Fibroblast of villous mesenchyme (primary cell): Measurements from ENCODE around the gene MALAT1. TPM values are rescaled to one million over a fixed set of nuclear protein-coding genes. Genes with fewer than 3 reads are reported as not detected.

ENCODE experiments used
- DNase-seq: peaks from one replicate; pipeline ENCODE4 v3.0.0-alpha.2; 2010; ENCODE audit warnings: low read depth
- H3K4me3 ChIP-seq: 2 replicates; pipeline ENCODE4 v1.5.1; 2011; ENCODE audit warnings: low read depth, mild to moderate bottlenecking, low read length
- total RNA-seq: library from RNA; depleted of rRNA; stranded (reverse); fragments of >200 nt; gene quantifications from 2 replicates; pipeline ENCODE4 v1.2.3, GENCODE V29; 2012
- TF ChIP-seq, protein P1 (sequence below): IDR thresholded peaks from 2 replicates; pipeline ENCODE4 v1.5.1; 2012; ENCODE audit warnings: low read depth, mild to moderate bottlenecking, low read length; ENCODE audit not compliant: insufficient read depth

Gene MALAT1
- total RNA-seq, 1 donor = 16,563 TPM

DNA sequence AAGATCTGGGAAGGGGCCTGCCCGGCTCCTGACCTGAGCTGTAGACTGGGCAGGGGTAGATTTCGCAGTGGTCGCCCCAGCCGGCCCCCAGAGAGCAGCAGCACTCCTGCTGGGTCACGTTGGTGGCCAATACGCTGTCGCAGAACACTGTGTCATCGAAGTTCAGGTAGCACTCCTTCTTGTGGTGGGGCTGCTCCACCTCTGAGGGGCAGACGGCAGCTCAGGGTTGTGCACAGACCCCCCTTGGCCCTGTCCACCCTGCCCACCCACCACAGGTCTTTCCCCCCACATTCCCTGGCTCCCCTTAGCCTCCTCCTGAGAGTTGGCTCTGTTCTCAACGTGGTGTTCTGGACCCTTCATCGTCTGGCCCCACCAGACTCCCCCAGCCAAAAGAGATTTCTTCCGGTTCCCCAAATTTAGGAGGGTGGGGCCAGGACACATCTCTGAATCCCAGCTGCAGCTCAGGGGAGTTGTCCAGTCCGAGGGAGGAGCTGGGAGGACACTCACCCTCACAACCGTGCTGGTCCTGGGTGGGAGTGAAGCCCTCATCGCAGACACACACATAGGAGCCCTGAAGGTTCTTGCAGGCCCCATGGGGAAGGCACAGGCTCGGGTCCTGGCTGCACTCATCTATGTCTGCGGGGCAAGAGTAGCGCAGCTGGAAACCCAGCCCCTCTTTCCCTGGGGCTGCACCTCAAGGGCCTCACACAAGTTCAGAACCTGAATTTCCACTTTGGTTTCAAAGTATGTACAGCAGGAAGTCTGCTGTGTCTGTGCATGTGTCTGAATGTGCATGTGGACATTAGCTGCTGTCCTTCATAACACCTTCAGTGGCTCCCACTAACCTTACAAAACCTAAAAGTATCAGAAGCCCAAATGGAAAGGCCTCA lies 42.5 kb downstream of the MALAT1 start:
- TF ChIP-seq, protein P1, sequence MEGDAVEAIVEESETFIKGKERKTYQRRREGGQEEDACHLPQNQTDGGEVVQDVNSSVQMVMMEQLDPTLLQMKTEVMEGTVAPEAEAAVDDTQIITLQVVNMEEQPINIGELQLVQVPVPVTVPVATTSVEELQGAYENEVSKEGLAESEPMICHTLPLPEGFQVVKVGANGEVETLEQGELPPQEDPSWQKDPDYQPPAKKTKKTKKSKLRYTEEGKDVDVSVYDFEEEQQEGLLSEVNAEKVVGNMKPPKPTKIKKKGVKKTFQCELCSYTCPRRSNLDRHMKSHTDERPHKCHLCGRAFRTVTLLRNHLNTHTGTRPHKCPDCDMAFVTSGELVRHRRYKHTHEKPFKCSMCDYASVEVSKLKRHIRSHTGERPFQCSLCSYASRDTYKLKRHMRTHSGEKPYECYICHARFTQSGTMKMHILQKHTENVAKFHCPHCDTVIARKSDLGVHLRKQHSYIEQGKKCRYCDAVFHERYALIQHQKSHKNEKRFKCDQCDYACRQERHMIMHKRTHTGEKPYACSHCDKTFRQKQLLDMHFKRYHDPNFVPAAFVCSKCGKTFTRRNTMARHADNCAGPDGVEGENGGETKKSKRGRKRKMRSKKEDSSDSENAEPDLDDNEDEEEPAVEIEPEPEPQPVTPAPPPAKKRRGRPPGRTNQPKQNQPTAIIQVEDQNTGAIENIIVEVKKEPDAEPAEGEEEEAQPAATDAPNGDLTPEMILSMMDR = no peak
- DNase-seq = no peak
- H3K4me3 ChIP-seq = peak overlapping the region; percentile 57

GRCh38 chr11:65542738-65543390 lies 44.0 kb downstream of the MALAT1 start:
- no peak for DNase-seq
- TF ChIP-seq, protein P1 = no peak
- H3K4me3 ChIP-seq = no peak overlapping the region

- no peak overlapping the region for H3K4me3 ChIP-seq
- no peak for DNase-seq
- TF ChIP-seq, protein P1 = no peak
These were observed 47.0 kb downstream of the MALAT1 start for GRCh38 chr11:65545853-65546216.

DNA sequence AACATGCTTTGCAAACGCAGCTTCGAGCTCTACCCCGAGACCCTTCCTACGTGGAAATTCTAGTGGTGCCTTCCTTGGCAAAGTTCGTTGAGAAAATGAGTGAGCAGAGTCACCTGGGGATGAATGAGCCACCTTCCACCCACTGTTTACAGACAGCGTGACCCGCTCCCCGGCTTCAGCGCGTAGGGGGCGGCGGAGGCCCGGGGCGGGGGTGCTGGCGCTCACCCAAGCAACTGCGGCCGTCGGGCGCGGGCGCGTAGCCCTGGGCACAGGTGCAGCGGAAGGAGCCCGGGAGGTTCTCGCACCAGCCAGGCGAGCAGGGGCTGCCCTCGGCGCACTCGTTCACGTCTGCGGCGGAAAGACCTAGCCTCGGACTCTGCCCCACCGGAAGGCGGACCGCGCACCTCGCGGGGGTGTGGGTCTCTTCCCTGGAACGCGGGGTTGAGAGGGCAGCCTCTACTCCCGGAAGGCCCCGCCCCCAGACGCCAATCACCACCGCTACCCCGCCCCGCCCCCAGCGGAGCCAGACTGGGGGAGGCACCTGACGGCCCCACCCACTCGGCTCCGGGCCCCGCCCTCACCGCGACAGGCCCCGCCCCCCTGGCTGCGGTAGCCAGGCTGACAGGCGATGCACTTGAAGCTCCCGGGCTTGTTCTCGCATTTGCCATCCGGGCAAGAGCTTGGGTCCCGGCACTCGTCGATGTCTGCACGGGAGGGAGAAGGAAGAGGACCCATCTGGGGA lies 47.5 kb downstream of the MALAT1 start:
- no peak for DNase-seq
- no peak overlapping the region for H3K4me3 ChIP-seq
- TF ChIP-seq, protein P1 = no peak

DNA sequence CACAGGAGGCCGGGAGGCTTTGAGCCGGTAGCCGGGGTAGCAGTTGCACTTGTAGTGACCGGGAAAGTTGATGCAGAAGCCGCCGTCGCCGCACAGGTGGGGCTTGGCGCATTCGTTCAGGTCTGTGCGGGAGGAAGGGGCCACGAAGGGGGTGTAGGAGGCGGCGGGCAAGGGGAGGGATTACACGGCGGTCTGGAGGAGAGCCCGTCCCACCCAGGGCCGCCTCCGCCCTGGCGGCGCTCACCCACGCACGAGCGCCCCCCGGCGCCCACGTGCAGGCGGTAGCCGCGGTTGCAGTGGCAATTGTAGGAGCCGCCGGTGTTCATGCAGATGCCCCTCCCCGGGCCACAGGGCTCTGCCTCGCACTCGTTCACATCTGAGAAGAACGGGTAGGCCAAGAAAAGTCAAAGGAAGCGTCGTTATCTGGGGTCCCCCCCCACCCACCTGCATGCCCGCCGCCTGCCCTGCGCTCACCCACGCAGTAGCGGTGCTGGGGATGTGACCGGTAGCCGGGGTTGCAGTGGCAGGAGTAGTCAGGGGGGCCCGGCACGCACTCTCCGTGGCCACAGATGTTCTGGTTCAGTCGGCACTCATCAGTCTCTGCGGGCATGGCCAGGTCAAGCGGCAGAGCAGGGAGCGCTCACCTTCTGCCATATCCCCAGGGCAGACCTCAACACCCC lies 48.7 kb downstream of the MALAT1 start:
- TF ChIP-seq, protein P1 = no peak
- DNase-seq = no peak
- H3K4me3 ChIP-seq = no peak overlapping the region

DNA sequence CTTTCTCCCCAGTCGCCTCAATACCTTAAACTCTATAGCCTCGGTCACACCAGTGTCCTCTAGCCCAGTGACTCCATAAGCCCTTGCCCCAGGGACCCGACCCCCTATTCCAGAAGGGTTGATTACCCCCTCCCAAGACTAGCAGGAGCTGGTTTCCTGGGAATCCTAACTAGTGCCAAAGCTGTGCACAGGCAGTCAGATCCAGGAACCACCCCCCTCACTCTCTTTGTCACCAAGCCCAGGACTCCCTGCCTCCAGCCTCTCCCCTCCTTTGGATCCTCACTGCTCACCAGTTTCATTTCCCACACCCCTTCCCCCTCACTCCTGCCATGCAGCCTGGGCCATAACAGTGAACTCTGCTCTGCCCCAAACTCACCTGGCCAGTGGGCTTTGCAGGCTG lies 49.5 kb downstream of the MALAT1 start:
- no peak for DNase-seq
- TF ChIP-seq, protein P1 = no peak
- H3K4me3 ChIP-seq = no peak overlapping the region
